Activated CD8-positive, alpha-beta T cell treated with anti-CD3 and anti-CD28 coated beads, Interleukin-2, amount 10 ng/mL, durations not matched to agents 7 days and 5 days (primary cell): ENCODE measurements around the gene CRY2. TPM values are rescaled to one million over a fixed set of nuclear protein-coding genes. Genes with fewer than 3 reads are reported as not detected.

Source experiments
- ATAC-seq: fragments of 150-1000 bp; cut with Tn5 transposase; one replicate; pipeline ENCODE4 v1.10.0; 2021; ENCODE audit warnings: moderate library complexity
- CTCF ChIA-PET: fragments of 350-600 bp; sonication (Branson Sonifier 250); formaldehyde crosslinking; loops from one replicate; lab custom pipeline; 2021; ENCODE audit warnings: antibody characterized with exemption; lab: Charles Lee
- POLR2A ChIA-PET: fragments of 350-600 bp; sonication (Branson Sonifier 250); formaldehyde crosslinking; loops from one replicate; lab custom pipeline; 2021; ENCODE audit warnings: antibody characterized with exemption; lab: Charles Lee
- DNase-seq: peaks from one replicate; pipeline ENCODE4 v3.0.0-alpha.2; 2020
- H3K27ac Mint-ChIP-seq: one replicate; pipeline ENCODE4 v1.8.0; 2021; ENCODE audit warnings: mild to moderate bottlenecking, mixed read lengths
- H3K27me3 Mint-ChIP-seq: one replicate; pipeline ENCODE4 v1.8.0; 2021; ENCODE audit warnings: low read depth, mixed read lengths
- H3K36me3 Mint-ChIP-seq: one replicate; pipeline ENCODE4 v1.8.0; 2021; ENCODE audit warnings: low read depth, mixed read lengths
- H3K4me1 Mint-ChIP-seq: one replicate; pipeline ENCODE4 v1.8.0; 2021; ENCODE audit warnings: low read depth, mixed read lengths
- H3K4me3 Mint-ChIP-seq: one replicate; pipeline ENCODE4 v1.8.0; 2021; ENCODE audit warnings: mild to moderate bottlenecking, mixed read lengths
- H3K9me3 Mint-ChIP-seq: one replicate; pipeline ENCODE4 v1.8.0; 2022; ENCODE audit warnings: mixed read lengths; ENCODE audit not compliant: insufficient read depth
- total RNA-seq, 2 experiments: library from RNA; stranded (reverse); gene quantifications; one replicate each; pipeline ENCODE4 v1.2.3, GENCODE V29; 2021

Gene CRY2
- total RNA-seq, 2 experiments from 2014 or later = 24.4 to 28.1 TPM

DNA sequence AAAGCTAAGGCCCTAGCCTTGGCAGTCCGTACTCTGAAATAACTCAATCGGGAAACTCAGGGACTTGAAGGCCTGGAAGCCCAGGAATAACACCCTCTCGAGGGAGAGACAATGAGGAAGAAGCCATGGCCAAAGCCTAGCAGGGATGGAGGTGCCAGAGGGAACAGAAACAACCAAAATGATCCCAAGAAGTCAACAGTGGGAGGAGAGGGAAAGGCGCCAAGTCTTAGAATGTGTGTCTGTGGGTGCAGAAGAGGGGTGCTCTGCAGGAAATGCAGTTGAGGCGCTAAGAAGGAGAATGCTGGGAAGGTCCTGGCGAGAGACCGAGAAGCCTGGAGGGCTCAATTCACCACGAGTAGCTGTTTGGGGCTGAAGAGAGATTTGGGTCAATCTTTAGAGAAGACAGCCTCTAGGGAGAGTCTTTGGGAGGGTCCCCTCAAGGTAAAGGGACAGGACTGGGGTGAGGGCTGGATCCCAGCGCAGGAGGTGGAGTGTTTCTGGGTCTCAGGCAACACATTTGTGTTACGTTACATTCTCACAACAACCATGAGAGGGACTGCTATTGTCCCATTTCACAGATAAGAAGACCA lies 37.4 kb downstream of the CRY2 start:
- ChIA-PET CTCF (interaction anchor here (2.1 kb wide), 1 partner anchor 12 kb away, joined by 7 read pairs; no protein-coding TSS in a partner anchor), POLR2A (no interaction called here)
- Mint-ChIP-seq H3K36me3 (peaks cover 5% of the 10 kb centered on the region), H3K27me3 (peaks cover 4% of the 10 kb centered on the region), H3K9me3 (no peaks in the 10 kb centered on the region), H3K4me3 (peak overlapping the region; percentile 67), H3K4me1 (peaks cover 3% of the 10 kb centered on the region), H3K27ac (no peak overlapping the region)
- DNase-seq (no peak), ATAC-seq (no peak)

DNA sequence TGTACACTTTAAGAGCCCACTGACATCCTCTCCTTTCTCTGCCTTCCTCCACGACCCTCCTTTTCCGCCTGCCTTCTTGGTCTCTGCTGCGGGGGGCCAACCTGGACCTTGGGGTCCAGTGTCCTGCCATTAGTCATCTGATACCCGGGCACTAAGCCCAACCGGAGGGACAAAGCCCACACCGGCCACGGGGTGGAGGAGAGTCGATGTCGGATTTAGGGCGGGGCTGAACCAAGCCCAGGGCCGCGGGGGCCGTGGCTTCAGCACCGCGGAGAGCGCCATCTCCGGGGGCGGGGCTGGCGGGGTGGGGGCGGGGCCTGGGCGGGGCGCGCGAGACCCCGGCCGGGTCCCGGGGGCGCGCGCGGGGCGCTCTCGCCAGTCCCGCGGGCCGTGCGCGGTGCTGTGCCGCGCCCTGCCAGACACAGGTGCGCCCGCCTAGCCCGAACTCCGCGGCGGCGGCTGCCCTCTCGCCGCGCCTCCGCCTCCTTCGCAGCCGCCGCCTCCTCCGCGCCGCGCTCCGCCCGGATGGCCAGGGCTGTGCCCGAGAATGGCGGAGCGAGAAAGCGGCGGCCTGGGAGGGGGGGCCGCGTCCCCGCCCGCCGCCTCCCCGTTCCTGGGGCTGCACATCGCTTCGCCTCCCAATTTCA lies 38.1 kb downstream of the CRY2 start, which contains the start of gene MAPK8IP1:
Gene MAPK8IP1, plus strand, starts transcription at position 378 of the 647 bp plus-strand sequence. Its CDS starts 170 bp downstream, at position 548.
- Mint-ChIP-seq H3K27me3 (peaks cover 4% of the 10 kb centered on the region), H3K4me3 (peak within 1 kb of the TSS; percentile 67), H3K4me1 (peaks cover 3% of the 10 kb centered on the region), H3K9me3 (no peaks in the 10 kb centered on the region), H3K36me3 (peaks cover 2% of the 10 kb centered on the region), H3K27ac (no peak within 1 kb of the TSS)
- DNase-seq (peak; percentile 59), ATAC-seq (peak; percentile 83)
- CTCF ChIA-PET = interaction anchor here (2.1 kb wide), 1 partner anchor 13 kb away, joined by 7 read pairs; no protein-coding TSS in a partner anchor
- POLR2A ChIA-PET = no interaction called here

DNA sequence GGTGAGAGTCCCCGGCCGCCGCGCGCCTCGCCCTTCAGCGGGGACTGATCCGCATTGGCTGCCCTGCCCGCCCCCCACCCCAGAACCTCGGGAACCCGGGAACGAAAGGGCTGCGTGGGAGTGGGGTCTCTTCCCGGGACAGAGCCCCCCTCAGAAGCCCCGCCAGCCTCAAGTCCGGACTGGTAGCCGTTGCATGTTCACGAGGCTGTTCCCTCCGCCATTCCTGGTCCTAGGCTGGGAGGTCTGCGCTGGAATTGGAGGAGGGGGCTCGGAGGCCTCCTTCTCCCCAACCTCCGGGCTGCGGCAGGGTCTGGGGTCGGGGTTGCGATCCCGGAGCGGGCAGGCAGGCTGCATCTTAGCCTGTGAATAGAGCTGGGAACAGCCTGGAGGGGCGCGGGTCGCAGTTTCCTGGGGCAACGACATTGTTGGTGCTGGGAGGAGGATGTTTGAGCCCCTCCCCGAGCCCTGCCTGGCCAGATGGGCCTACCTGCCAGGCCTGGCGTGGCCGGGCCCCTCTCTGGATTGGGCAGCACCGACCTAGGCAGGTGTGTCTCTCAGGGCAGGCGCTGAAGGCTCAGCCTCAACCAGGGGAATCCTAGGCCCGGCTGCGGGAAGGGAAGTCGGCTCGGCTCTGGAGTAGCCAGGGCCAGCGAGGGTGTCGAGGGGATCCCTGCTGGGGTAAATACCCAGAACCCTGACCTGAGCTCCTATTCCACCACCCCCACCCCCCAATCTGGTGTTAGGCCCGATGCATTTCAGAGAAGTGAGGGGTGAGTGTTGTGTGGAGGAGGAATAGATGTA lies 38.8 kb downstream of the CRY2 start:
- ChIA-PET CTCF (no interaction called here), POLR2A (no interaction called here)
- H3K27me3 Mint-ChIP-seq = peaks cover 4% of the 10 kb centered on the region
- ATAC-seq (no peak), DNase-seq (no peak)
- H3K4me3 Mint-ChIP-seq = peak overlapping the region; percentile 8
- peaks cover 3% of the 10 kb centered on the region for H3K4me1 Mint-ChIP-seq
- H3K9me3 Mint-ChIP-seq = no peaks in the 10 kb centered on the region
- H3K36me3 Mint-ChIP-seq = no peaks in the 10 kb centered on the region
- no peak overlapping the region for H3K27ac Mint-ChIP-seq

DNA sequence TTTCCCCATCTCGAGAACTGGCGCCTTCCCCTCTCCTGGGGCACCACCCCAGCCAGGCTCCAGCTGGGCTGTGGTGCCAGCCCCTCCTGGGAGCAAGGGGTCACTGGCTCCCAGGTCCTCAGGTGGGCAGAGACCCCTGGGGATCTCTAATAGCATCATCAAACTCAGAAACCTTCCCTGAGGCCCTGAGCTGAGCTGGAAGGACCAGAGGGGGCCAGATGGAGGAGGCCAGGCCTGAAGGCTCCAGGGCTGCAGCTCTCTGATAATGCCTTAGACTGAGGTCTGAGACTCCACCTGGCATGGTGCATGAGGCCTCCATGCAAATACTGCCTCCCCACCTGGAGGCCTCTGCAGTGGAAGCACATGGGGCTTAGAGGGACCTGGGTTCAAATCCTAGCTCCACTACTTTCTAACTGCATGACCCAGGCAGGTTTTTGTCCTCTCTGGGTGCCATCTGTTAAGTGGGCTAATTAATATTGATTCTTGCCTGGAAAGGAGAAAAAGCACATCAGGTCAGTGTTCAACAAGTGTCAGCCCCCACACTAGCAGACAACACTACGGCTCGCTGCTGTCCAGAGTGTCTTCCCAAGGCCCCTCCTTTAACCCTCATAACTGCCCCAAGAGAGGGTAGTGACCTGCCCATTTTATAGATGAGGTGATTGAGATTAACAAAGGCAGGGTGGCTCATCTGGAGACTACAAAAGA lies 39.7 kb downstream of the CRY2 start:
- POLR2A ChIA-PET = no interaction called here
- Mint-ChIP-seq H3K4me1 (peaks cover 3% of the 10 kb centered on the region), H3K9me3 (no peaks in the 10 kb centered on the region), H3K27ac (no peak overlapping the region), H3K27me3 (peaks cover 4% of the 10 kb centered on the region), H3K36me3 (no peaks in the 10 kb centered on the region), H3K4me3 (peak overlapping the region; percentile 5)
- CTCF ChIA-PET = no interaction called here
- ATAC-seq (no peak), DNase-seq (no peak)

DNA sequence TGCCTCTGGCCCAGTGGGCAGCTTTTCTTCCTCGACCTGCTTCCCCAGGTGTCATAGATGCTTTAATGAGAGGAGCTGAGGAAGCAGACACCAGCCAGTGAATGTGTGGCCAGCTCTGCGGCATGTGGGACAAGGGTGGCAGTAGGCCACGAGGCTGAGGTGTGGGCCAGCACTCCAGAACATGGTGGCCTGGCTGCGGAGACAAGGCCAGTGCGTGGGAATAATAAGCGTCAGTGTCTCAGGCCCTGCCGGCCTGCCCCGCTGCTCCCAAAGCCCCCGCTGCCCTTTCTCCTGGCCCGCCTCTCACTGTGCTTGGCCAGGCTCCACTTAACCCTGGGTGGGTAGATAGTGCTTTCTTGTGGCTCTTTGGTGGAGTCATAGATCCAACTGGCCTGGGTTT lies 40.3 kb downstream of the CRY2 start:
- ChIA-PET POLR2A (no interaction called here), CTCF (no interaction called here)
- H3K27ac Mint-ChIP-seq = no peak overlapping the region
- H3K4me1 Mint-ChIP-seq = peaks cover 3% of the 10 kb centered on the region
- H3K27me3 Mint-ChIP-seq = peaks cover 4% of the 10 kb centered on the region
- DNase-seq = no peak
- H3K36me3 Mint-ChIP-seq = no peaks in the 10 kb centered on the region
- no peak overlapping the region for H3K4me3 Mint-ChIP-seq
- no peak for ATAC-seq
- no peaks in the 10 kb centered on the region for H3K9me3 Mint-ChIP-seq

DNA sequence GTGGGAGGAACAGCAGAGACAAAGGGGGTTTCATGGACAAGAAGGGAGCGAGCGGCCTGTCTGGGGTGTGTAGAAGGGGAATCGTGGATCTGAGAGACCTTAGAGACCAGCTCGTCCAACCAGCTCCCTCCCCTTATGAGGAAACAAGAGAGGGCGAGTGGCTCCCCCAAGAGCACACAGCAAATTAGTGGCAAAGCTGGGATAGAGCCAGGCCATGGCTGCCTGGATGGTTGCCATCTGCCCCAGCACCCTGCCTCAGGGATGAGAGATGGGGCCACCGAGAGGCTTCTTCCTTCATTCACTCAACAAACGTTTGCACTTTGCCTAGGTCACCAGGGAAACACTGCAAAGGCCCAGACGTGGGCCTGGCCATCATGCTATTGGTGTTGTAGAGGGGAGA lies 42.3 kb downstream of the CRY2 start:
- no peak for DNase-seq
- POLR2A ChIA-PET = no interaction called here
- no peaks in the 10 kb centered on the region for H3K36me3 Mint-ChIP-seq
- H3K4me3 Mint-ChIP-seq = no peak overlapping the region
- peaks cover 4% of the 10 kb centered on the region for H3K27me3 Mint-ChIP-seq
- no peak overlapping the region for H3K27ac Mint-ChIP-seq
- CTCF ChIA-PET = no interaction called here
- peaks cover 3% of the 10 kb centered on the region for H3K4me1 Mint-ChIP-seq
- no peaks in the 10 kb centered on the region for H3K9me3 Mint-ChIP-seq
- no peak for ATAC-seq

DNA sequence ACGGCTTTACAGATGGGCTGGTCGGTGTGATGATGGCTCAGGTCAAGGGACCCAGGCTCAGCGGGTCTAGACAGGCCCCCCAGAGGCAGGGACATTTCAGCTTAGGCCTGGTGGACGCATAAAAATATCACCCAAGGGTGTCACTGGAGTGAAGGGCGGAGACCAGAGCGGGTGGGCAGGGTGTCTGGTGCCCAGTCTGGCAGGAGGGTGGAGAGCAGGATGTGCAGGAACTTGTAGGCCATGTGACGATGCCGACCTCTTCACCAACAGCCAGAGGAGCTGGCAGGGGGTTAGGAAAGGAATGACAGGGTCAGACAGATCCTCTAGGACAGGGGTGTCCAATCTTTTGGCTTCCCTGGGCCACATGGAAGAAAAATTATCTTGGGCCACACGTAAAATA lies 42.7 kb downstream of the CRY2 start:
- no peaks in the 10 kb centered on the region for H3K36me3 Mint-ChIP-seq
- ChIA-PET POLR2A (no interaction called here), CTCF (interaction anchor here (0.6 kb wide), 1 partner anchor 11 kb away, joined by 3 read pairs; no protein-coding TSS in a partner anchor)
- H3K27ac Mint-ChIP-seq = no peak overlapping the region
- ATAC-seq (no peak), DNase-seq (no peak)
- H3K9me3 Mint-ChIP-seq = no peaks in the 10 kb centered on the region
- H3K4me1 Mint-ChIP-seq = peaks cover 3% of the 10 kb centered on the region
- no peak overlapping the region for H3K4me3 Mint-ChIP-seq
- H3K27me3 Mint-ChIP-seq = peaks cover 4% of the 10 kb centered on the region

DNA sequence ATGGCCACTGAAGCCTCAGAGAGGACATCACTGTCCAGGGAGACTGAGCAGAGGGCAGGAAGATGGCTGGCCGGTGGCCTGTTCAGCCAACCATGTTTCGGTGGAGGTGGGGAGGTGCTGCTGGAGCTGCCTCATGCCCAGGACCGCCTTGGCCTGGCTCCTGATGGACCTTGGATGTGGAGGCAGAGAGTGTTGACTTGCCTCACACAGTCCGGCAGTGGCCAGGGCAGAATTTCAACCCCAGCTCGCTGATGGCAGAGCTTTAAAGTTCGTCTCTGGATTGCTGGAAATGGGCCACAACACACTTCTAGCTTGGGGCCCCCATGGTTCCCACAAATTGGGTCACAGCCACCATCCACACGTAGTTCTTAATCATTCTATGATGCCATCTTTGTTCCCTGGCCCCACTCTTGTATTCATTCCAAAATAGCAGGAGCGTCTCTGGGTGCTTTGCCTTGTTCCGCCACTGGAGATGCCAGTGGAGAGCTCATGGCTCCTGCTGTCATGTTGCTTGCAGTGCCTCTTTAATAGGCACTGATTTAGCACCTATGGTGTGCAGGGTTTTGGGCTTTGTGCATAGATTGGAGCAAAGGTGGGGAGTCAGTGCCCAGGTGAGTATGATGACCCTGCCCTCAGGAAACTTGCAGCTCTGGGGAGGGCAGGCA lies 43.7 kb downstream of the CRY2 start:
- Mint-ChIP-seq H3K27me3 (peaks cover 4% of the 10 kb centered on the region), H3K4me3 (no peak overlapping the region), H3K27ac (no peak overlapping the region), H3K36me3 (no peaks in the 10 kb centered on the region), H3K4me1 (no peaks in the 10 kb centered on the region), H3K9me3 (no peaks in the 10 kb centered on the region)
- ChIA-PET CTCF (interaction anchor here (0.6 kb wide), 1 partner anchor 10 kb away, joined by 3 read pairs; no protein-coding TSS in a partner anchor), POLR2A (interaction anchor here (0.9 kb wide), 1 partner anchor 12 kb away, joined by 4 read pairs; no protein-coding TSS in a partner anchor)
- ATAC-seq (no peak), DNase-seq (no peak)

DNA sequence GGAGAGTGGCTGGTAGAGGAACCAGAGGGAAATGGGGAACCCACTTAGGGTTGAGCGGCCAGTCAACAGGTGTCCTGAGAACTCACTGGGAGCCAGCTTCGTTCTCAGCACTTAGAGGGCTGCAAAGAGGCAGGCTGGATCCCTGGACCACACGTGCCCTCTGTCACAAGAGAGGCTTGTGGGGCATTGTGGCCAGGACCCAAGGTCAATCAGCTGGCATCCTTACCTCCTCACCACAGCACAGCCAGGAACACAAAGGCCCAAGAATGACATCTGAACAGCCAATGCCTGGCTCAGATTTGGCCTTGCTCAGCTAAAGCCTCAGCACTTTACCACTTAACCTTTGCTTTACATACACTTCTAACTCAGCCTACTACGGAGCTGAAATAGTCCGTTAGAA lies 45.6 kb downstream of the CRY2 start:
- POLR2A ChIA-PET = no interaction called here
- no peaks in the 10 kb centered on the region for H3K4me1 Mint-ChIP-seq
- no peaks in the 10 kb centered on the region for H3K36me3 Mint-ChIP-seq
- no peak for ATAC-seq
- H3K27ac Mint-ChIP-seq = no peak overlapping the region
- DNase-seq = no peak
- no peaks in the 10 kb centered on the region for H3K9me3 Mint-ChIP-seq
- CTCF ChIA-PET = interaction anchor here (1.1 kb wide), 1 partner anchor 37 kb away, joined by 3 read pairs; no protein-coding TSS in a partner anchor
- H3K4me3 Mint-ChIP-seq = no peak overlapping the region
- peaks cover 2% of the 10 kb centered on the region for H3K27me3 Mint-ChIP-seq

DNA sequence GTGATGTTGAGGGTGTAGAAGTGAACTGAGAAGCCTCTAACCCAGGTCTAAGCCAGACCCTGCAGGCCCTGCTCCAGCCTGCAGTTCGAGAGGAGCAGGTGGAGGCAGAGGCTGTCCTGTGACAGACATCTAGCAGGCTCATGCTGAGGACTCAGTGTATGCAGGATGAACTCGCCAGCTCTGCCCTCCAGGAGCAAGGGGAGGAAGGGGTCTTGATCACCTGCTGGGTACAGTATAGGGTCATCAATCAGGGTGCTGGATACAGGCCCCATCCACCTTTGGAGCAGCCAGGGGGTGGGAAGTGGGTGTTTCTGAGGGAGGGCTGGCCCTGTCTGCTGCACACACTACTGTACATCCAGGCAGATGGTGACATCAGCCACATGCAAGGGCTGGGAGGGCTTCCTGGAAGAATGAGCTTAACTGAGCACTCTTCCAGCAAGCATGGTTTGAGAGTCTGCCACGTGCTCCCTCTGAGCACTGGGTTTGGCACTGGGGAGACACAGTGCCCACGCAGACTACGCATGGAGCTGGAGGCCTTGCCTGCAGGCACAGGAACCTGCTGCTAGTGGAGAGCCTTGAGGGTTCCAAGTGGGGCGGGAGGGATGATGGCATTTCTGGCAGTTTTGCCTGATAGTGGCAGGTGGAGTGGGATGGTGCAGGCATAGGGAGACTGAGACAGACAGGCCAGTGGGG lies 47.4 kb downstream of the CRY2 start:
- H3K9me3 Mint-ChIP-seq = no peaks in the 10 kb centered on the region
- no peaks in the 10 kb centered on the region for H3K36me3 Mint-ChIP-seq
- DNase-seq (no peak), ATAC-seq (no peak)
- H3K27me3 Mint-ChIP-seq = peaks cover 6% of the 10 kb centered on the region
- POLR2A ChIA-PET = no interaction called here
- CTCF ChIA-PET = no interaction called here
- H3K27ac Mint-ChIP-seq = no peak overlapping the region
- peaks cover 4% of the 10 kb centered on the region for H3K4me1 Mint-ChIP-seq
- H3K4me3 Mint-ChIP-seq = no peak overlapping the region
